ENCODE results near the gene SOS1.
A peak's percentile ranks its signal among the peaks of the same experiment; 100 is the strongest.
"Not testable (repeated sequence)": the region's sequence is repeated elsewhere in the genome, so short reads cannot be mapped to it uniquely, and the experiment has no call there.

The SOS1 gene

DNA sequence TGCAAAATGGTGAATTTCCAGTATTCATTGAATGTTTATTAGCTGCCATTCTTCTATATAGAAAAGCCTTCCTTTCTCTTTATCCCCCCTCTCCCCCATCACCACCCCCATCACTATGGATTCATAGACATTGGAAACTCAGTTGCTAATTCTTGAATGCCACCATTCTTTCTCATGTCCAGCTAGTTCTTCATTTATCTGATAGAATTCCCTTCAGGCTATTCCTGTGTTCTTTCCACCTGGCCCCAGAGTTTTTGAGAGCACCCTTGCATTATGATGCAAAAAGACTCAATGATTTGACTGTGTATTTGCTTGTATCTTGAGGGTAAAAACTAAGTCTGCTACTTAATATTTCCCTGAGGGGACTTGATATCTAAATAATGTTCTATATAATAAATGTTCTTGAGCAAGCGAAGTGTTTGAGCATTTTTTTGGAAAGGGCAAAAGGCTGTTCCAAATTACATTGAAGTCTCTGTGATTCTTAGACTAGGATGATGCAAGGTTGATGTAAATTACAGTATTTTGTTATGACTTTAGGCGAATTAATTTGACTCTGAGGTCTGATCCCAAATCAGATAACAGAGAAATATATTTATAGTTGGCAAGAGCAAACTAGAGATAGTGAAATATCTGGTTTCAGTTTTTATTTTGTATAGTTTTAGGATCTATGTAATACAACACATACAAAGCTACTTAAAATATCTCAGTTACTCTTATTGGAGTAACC lies 18.8 kb upstream of the SOS1 start:
- DNase-seq (ENCODE audit: insufficient read length, low spot score) (no peak), FAIRE-seq (no peak)

GRCh38 chr2:39138837-39139211 lies 18.0 kb upstream of the SOS1 start:
- DNase-seq (ENCODE audit: insufficient read length, low spot score): no peak
- no peak for FAIRE-seq

- not testable (repeated sequence) for DNase-seq (ENCODE audit: insufficient read length, low spot score); FAIRE-seq
Measured at GRCh38 chr2:39138187-39138836, 17.5 kb upstream of the SOS1 start.

DNA sequence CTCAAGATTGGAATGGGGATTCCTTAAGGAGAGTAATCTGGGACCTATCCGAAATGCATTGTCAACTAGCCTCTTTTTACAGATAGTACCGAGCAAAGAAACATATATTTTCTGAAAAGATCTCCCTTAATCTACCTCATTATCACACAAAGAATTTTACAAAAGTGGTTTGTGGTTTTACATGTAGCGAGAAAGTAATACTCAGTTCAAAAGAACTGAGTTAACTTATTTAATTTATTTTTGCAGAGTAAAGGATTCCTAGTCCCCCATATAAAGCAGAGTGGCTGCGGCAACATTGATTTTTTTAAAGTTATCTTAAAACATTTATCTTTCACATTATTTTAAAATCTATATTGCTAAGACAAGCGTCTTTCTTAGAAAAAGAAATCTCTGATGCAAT lies 15.9 kb upstream of the SOS1 start:
- DNase-seq (ENCODE audit: insufficient read length, low spot score): no peak
- FAIRE-seq: no peak

GRCh38 chr2:39135690-39136259 lies 14.9 kb upstream of the SOS1 start:
- DNase-seq (ENCODE audit: insufficient read length, low spot score) (no peak), FAIRE-seq (no peak)

DNA sequence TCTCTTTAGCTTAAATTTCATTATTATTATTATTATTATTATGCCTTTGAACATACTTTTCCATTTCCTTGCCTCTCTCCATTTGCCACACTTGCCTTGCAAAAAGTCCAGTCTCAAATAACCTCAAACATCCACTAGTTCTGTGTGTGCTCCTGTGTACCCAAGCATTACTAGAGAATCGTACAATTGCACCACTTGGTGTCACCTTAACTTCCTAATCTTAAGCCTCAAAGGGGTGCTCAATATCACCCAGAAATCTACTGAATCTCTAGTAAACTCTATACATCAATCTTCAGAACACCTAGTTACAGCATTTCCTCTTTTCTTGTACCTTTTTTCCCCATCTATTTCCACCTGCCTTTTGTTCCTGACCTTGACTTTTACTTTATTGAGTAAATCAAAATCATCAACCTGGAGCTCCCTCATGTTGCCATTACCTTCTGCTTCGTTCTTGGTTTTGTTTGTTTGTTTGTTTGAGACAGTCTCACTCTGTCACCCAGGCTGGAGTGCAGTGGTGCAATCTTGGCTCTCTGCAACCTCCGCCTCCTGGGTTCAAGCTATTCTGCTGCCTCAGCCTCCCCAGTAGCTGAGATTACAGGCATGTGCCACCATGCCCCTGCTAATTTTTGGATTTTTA lies 12.5 kb upstream of the SOS1 start:
- no peak for DNase-seq (ENCODE audit: insufficient read length, low spot score)
- no peak for FAIRE-seq

- DNase-seq (ENCODE audit: insufficient read length, low spot score) (no peak), FAIRE-seq (peak; percentile 84)
Measured at GRCh38 chr2:39128919-39129391, 8.1 kb upstream of the SOS1 start.

DNA sequence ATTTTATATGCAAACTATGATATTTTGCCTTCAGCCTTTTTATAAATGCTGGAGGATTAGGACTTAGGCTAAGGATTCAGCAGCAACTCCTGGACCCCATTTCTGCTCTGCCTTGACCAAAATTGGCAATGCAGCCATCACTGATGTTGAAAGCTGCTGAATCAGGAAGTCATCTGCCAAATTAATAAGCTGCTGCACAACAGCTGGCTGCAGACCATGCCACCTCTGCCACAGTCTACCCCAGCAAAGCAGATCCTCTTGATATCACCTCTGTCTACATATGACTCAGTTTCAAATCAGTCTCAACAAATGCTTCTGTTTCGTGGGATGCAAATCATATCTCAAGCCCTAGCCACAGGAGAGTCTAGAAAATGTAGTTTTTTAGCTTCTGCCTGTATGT lies 7.1 kb upstream of the SOS1 start:
- FAIRE-seq (peak; percentile 91), DNase-seq (ENCODE audit: insufficient read length, low spot score) (no peak)

GRCh38 chr2:39124746-39125057 lies 3.9 kb upstream of the SOS1 start:
- no peak for DNase-seq (ENCODE audit: insufficient read length, low spot score)

DNA sequence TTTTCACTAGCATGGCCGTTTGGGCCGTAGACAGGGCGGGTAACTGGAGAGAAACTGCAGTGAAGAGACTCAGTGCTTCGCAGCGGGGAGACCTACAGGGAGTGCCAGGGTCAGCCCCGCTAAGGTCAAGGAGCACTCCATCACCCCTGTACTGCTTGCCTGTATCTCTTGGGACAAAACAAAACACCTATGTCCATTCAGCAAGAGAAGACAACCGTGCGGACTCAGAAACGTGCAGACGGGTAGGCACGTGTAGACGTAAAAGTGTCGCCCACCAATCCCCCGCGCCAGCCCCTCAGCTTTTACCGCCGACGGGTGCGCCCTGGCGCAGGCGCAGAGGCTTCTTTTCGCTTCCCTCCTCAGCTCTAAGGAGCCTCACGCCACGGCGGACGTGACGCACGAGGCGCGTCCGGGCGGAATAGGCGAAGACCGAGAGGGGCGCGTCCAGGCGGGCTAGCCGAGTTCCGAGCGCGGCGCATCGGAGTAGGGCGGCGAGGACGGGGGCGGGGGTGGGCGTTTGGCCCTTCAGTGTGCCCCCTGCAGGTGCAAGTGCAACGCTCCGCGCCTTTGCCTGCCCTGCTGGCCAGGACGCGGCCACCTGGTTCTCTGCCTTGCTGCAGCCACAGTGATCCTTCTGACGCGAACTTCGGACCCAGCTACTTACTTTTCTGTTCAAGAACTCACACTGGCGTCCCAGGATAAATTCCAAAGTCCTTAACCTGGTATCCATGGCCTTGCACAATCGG lies 3.3 kb upstream of the SOS1 start:
- DNase-seq (ENCODE audit: insufficient read length, low spot score): peak; percentile 70
- FAIRE-seq: peak; percentile 93

More at GRCh38 chr2:39124746-39125057, 3.9 kb upstream of the SOS1 start:
- no peak for FAIRE-seq

GRCh38 chr2:39123436-39123999 lies 2.7 kb upstream of the SOS1 start:
- FAIRE-seq (peak; percentile 8), DNase-seq (ENCODE audit: insufficient read length, low spot score) (no peak)

GRCh38 chr2:39121523-39122063 lies 742 bp upstream of the SOS1 start:
- no peak for DNase-seq (ENCODE audit: insufficient read length, low spot score)
- no peak for FAIRE-seq

GRCh38 chr2:39120521-39120770 lies 405 bp downstream of the SOS1 start:
- DNase-seq (ENCODE audit: insufficient read length, low spot score) (no peak), FAIRE-seq (no peak)

DNA sequence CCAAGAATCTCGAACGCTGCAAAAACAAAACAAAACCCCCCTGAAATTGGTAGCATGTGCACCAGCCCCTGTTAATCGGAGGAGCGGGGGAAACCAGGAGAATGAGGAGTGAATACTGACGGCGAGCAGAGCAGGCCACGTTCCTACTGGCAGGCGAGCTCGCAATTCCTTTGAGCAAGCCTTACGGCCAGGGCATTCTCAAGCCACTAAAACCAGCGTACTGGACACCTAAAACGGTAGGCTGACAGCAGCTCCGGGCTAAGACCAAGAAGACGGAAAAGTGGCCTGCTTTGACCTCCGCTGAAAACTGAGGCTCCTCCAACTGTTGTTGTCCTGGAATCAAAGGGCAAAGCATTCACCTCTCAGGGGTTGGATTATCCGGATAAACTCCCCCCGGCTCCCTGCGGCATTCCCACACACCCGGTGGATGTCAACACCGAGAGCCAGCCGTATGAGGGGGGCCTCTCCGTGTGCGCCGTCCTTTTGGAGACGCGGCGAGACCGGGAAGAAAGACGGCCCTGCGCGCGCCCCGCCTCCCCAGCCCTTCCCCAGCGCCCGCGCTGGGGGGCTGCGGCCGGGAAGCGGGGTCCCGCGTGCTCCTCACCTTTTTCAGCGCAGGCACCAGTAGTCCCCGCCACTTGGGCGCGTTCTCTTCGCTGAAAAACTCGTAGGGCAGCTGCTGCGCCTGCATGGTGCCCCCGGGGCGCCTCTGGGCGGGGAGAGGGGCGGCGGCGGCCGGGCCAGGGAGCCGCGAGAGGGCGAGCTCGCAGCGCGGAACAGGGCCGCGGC lies 925 bp downstream of the SOS1 start:
- DNase-seq (ENCODE audit: insufficient read length, low spot score): no peak
- FAIRE-seq: no peak

DNA sequence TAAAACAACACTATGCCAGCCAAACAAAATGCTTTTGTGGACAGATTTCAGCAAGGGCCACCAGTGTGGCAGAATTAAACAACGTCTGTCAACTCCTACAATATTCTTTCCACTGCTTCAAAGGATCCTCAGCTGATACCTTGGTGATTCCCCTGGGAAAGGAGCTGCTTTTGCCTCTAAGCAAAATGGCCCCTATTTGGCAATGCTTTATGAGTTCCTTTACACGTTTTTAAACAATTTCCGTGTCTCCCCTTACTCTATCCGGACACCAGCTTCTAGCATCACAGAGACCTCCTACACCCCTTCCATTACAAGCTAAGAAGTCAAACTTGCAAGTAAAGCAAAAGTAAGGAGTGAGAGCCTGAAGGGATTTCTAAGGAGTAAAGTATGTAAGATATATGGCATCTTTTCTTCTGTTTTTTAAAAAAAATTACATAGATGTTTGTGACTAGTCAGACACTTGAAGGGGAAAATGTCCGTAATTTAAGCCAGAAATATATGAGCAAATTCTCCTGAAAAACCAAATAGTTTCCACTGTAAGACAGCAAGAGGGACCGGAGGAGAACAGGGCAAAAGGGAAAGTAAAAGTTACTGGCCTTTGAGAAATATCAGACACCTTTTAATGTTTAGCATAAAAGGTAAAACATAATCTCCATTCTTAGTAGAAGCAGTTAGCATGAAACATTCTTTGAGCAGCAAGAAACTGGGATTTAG lies 1.9 kb downstream of the SOS1 start:
- no peak for DNase-seq (ENCODE audit: insufficient read length, low spot score)
- peak; percentile 83 for FAIRE-seq

- DNase-seq (ENCODE audit: insufficient read length, low spot score): no peak
- no peak for FAIRE-seq
Measured at GRCh38 chr2:39115556-39115955, 5.3 kb downstream of the SOS1 start.

DNA sequence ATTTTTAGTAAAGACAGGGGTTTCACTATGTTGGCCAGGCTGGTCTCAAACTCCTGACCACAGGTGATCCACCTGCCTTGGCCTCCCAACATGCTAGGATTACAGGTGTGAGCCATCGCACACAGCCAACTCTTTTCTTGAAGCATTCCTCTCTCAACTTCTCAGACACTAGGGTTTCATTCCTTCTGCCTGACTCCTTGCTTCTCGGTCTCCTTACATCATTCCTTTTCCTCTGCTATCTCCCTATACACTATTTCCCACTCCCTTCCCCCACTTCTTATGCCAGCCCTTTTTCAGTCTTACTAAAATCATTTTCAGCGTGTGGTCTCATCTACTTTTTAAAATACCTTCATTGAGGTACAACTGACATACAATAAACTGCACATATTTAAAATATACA lies 6.1 kb downstream of the SOS1 start:
- FAIRE-seq: no peak
- no peak for DNase-seq (ENCODE audit: insufficient read length, low spot score)

- FAIRE-seq (no peak), DNase-seq (ENCODE audit: insufficient read length, low spot score) (no peak)
Measured at GRCh38 chr2:39109537-39109936, 11.3 kb downstream of the SOS1 start.

DNA sequence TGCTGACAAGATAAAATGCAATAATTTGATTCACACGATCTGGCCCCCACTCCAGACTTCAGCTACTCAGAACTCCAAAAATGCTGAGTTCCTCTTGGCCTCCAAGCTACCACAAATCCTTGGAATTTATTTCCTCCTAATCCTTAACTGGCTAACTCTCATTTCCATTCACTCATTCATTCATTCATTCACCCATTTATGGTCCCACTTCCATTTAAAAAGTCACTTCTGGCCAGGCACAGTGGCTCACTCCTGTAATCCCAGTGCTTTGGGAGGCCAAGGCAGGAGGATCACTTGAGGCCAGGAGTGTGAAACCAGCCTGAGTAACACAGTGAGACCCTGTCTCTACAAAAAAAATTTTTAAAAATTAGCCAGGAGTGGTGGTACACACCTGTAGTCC lies 12.5 kb downstream of the SOS1 start:
- FAIRE-seq: no peak
- no peak for DNase-seq (ENCODE audit: insufficient read length, low spot score)

Data from GM19239 (cell line).